NCI-H2196 (cell line): ENCODE measurements around the gene MAD2L2.
A peak's percentile ranks its signal among the peaks of the same experiment; 100 is the strongest.

Experiments
- DNase-seq: peaks from one replicate; lab custom pipeline; 2025; ENCODE audit not compliant: unreplicated experiment; lab: John Stamatoyannopoulos, UW

The MAD2L2 gene

GRCh38 chr1:11684070-11684469 is 3.1 kb upstream of the MAD2L2 start:
- no peak for DNase-seq

- no peak for DNase-seq
Observed at GRCh38 chr1:11682799-11683198, 1.9 kb upstream of the MAD2L2 start.

GRCh38 chr1:11682287-11682771 is 1.4 kb upstream of the MAD2L2 start:
- no peak for DNase-seq

GRCh38 chr1:11680270-11681070 is 478 bp downstream of the MAD2L2 start:
- no peak for DNase-seq

- DNase-seq = no peak
Observed at GRCh38 chr1:11678442-11678841, 2.5 kb downstream of the MAD2L2 start.

- no peak for DNase-seq
Observed at GRCh38 chr1:11676386-11677103, 4.4 kb downstream of the MAD2L2 start.

GRCh38 chr1:11675325-11675724 is 5.6 kb downstream of the MAD2L2 start:
- no peak for DNase-seq

GRCh38 chr1:11674488-11674887 is 6.5 kb downstream of the MAD2L2 start:
- DNase-seq = no peak

GRCh38 chr1:11673089-11673769 is 7.7 kb downstream of the MAD2L2 start:
- DNase-seq = no peak

GRCh38 chr1:11671544-11672286 is 9.2 kb downstream of the MAD2L2 start:
- no peak for DNase-seq

GRCh38 chr1:11671205-11671543 is 9.8 kb downstream of the MAD2L2 start:
- no peak for DNase-seq

GRCh38 chr1:11670747-11671146 is 10.2 kb downstream of the MAD2L2 start:
- no peak for DNase-seq

GRCh38 chr1:11668516-11668915 is 12.4 kb downstream of the MAD2L2 start:
- no peak for DNase-seq

GRCh38 chr1:11664336-11665065 is 16.4 kb downstream of the MAD2L2 start:
- peak; percentile 47 for DNase-seq

- no peak for DNase-seq
Observed at GRCh38 chr1:11661103-11661502, 19.8 kb downstream of the MAD2L2 start.

GRCh38 chr1:11659748-11660147 is 21.2 kb downstream of the MAD2L2 start:
- DNase-seq = no peak

- no peak for DNase-seq
Observed at GRCh38 chr1:11658542-11658941, 22.4 kb downstream of the MAD2L2 start.

GRCh38 chr1:11657654-11658053 is 23.3 kb downstream of the MAD2L2 start:
- DNase-seq = no peak

- DNase-seq = no peak
Observed at GRCh38 chr1:11654939-11655808, 25.8 kb downstream of the MAD2L2 start.
